Measurements from ENCODE around the gene OSTN.
A peak's percentile ranks its signal among the peaks of the same experiment; 100 is the strongest.

The OSTN gene

GRCh38 chr3:191154827-191155226, 44.2 kb upstream of the OSTN start (continued):
- TF ChIP-seq ZNF600 (tag by site-specific recombination; IDR thresholded peaks at IDR 0.05), result no peak
- no peak for TF ChIP-seq ZNF670 (tag by site-specific recombination; IDR thresholded peaks at IDR 0.05; ENCODE audit: low read depth)
- peak; percentile 92; the same call in 1 of the 2 replicates for TF ChIP-seq TRIM28 (IDR thresholded peaks at IDR 0.05; ENCODE audit: borderline replicate concordance, low read length)
- TF ChIP-seq ZNF548 (tag by site-specific recombination; IDR thresholded peaks at IDR 0.05), result no peak
- TF ChIP-seq ZNF266 (tag by site-specific recombination; IDR thresholded peaks at IDR 0.05; ENCODE audit: low read depth), result no peak

GRCh38 chr3:191158247-191158646, 40.8 kb upstream of the OSTN start:
- H3K9me3 ChIP-seq (ENCODE audit: control insufficient read depth, insufficient read depth, low read depth, low read length), result no peaks in the 10 kb centered on the region
- TF ChIP-seq ZNF596 (tag by site-specific recombination; IDR thresholded peaks at IDR 0.05), result no peak
- H3K27ac ChIP-seq (ENCODE audit: extremely low read depth, low read depth, low read length), result no peak overlapping the region
- ChIA-PET CTCF (no interaction called here), POLR2A (no interaction called here)
- no peak overlapping the region for H3K4me3 ChIP-seq (ENCODE audit: low read depth, low read length)
- H3K36me3 ChIP-seq (ENCODE audit: control insufficient read depth in 2 of 2, insufficient read depth in 1 of 2, low read length in 2 of 2), result no peaks in the 10 kb centered on the region
- no peaks in the 10 kb centered on the region for H3K4me1 ChIP-seq (ENCODE audit: control insufficient read depth, insufficient read depth, low read length)

GRCh38 chr3:191158815-191159214, 40.2 kb upstream of the OSTN start:
- H3K27ac ChIP-seq (ENCODE audit: extremely low read depth, low read depth, low read length), result no peak overlapping the region
- H3K9me3 ChIP-seq (ENCODE audit: control insufficient read depth, insufficient read depth, low read depth, low read length), result no peaks in the 10 kb centered on the region
- no peaks in the 10 kb centered on the region for H3K4me1 ChIP-seq (ENCODE audit: control insufficient read depth, insufficient read depth, low read length)
- H3K4me3 ChIP-seq (ENCODE audit: low read depth, low read length), result no peak overlapping the region
- CTCF ChIA-PET, result interaction anchor here (0.7 kb wide), 1 partner anchor 1233 kb away, joined by 3 read pairs; no protein-coding TSS in a partner anchor
- H3K36me3 ChIP-seq (ENCODE audit: control insufficient read depth in 2 of 2, insufficient read depth in 1 of 2, low read length in 2 of 2), result no peaks in the 10 kb centered on the region
- POLR2A ChIA-PET, result no interaction called here
- TF ChIP-seq EGR2 (tag by site-specific recombination; IDR thresholded peaks at IDR 0.05; ENCODE audit: low read depth) (no peak), GFI1B (tag by site-specific recombination; IDR thresholded peaks at IDR 0.05) (no peak), FEZF1 (tag by site-specific recombination; IDR thresholded peaks at IDR 0.05) (no peak), TSHZ1 (tag by site-specific recombination; IDR thresholded peaks at IDR 0.05; ENCODE audit: borderline replicate concordance) (no peak), HIC1 (tag by site-specific recombination; IDR thresholded peaks at IDR 0.05) (no peak), ZNF548 (tag by site-specific recombination; IDR thresholded peaks at IDR 0.05) (no peak), ZNF10 (tag by site-specific recombination; IDR thresholded peaks at IDR 0.05) (no peak), KLF1 (tag by site-specific recombination; IDR thresholded peaks at IDR 0.05) (no peak), ZNF558 (tag by site-specific recombination; IDR thresholded peaks at IDR 0.05) (no peak), ZNF624 (tag by site-specific recombination; IDR thresholded peaks at IDR 0.05) (no peak), ZNF157 (tag by site-specific recombination; IDR thresholded peaks at IDR 0.05) (no peak), PRDM10 (tag by site-specific recombination; IDR thresholded peaks at IDR 0.05) (no peak), GLI2 (tag by site-specific recombination; IDR thresholded peaks at IDR 0.05; ENCODE audit: borderline replicate concordance, low read depth) (no peak), SETDB1 (IDR thresholded peaks at IDR 0.05; ENCODE audit: insufficient read length, low read length) (no peak), INSM2 (tag by site-specific recombination; IDR thresholded peaks at IDR 0.05) (no peak), ZNF132 (tag by site-specific recombination; IDR thresholded peaks at IDR 0.05; ENCODE audit: borderline replicate concordance) (no peak), ZNF184 (tag by site-specific recombination; IDR thresholded peaks at IDR 0.05) (no peak), ZBTB8A (tag by site-specific recombination; IDR thresholded peaks at IDR 0.05) (no peak)
